Fibroblast of lung (primary cell): Measurements from ENCODE around the gene LATS2. TPM values are rescaled to one million over a fixed set of nuclear protein-coding genes. Genes with fewer than 3 reads are reported as not detected.

ENCODE experiments used
- DNase-seq, 2 donors: peaks; one replicate each; pipeline versions ENCODE4 v3.0.0 to v3.0.0-alpha.2; 2010; ENCODE audit warnings: low read depth in 2 of 2
- H2AFZ ChIP-seq: 2 replicates; pipeline ENCODE4 v1.5.1; 2012; ENCODE audit warnings: low read length, control low read depth, inconsistent platforms
- H3K27ac ChIP-seq: 2 replicates; pipeline ENCODE4 v1.5.1; 2011; ENCODE audit warnings: low read length, control low read depth; ENCODE audit not compliant: insufficient read depth
- H3K27me3 ChIP-seq: 2 replicates; pipeline ENCODE4 v1.5.1; 2011; ENCODE audit warnings: mild to moderate bottlenecking, low read length; ENCODE audit not compliant: control insufficient read depth, insufficient read depth
- H3K36me3 ChIP-seq: 2 replicates; pipeline ENCODE4 v1.5.1; 2011; ENCODE audit warnings: low read length; ENCODE audit not compliant: control insufficient read depth, insufficient read depth
- H3K4me1 ChIP-seq: 2 replicates; pipeline ENCODE4 v1.5.1; 2011; ENCODE audit warnings: low read length; ENCODE audit not compliant: control insufficient read depth, insufficient read depth; ENCODE audit errors: extremely low read depth
- H3K4me2 ChIP-seq: 2 replicates; pipeline ENCODE4 v1.5.1; 2011; ENCODE audit warnings: low read length, control low read depth; ENCODE audit not compliant: insufficient read depth; ENCODE audit errors: extremely low read depth
- H3K4me3 ChIP-seq, 4 experiments: fragments of 200-600 bp in 1 of 4; sonication (generic) in 1 of 4; replicated peaks in 1 of 4; 2 replicates each; pipeline ENCODE4 v1.5.1; 2011 to 2016; ENCODE audit warnings: low read length in 4 of 4, low read depth in 3 of 4, mild to moderate bottlenecking in 3 of 4, control low read depth in 2 of 4, inconsistent platforms in 1 of 4, mixed read lengths in 1 of 4; ENCODE audit not compliant: insufficient read depth in 1 of 4; ENCODE audit errors: control extremely low read depth in 1 of 4
- H3K79me2 ChIP-seq: 2 replicates; pipeline ENCODE4 v1.5.1; 2012; ENCODE audit warnings: mild to moderate bottlenecking, low read length, inconsistent platforms; ENCODE audit not compliant: control insufficient read depth, insufficient read depth
- H3K9ac ChIP-seq: 2 replicates; pipeline ENCODE4 v1.5.1; 2011; ENCODE audit warnings: mild to moderate bottlenecking, low read length, control low read depth; ENCODE audit not compliant: insufficient read depth
- H3K9me3 ChIP-seq: 2 replicates; pipeline ENCODE4 v1.5.1; 2012; ENCODE audit warnings: low read depth, low read length; ENCODE audit not compliant: control insufficient read depth, insufficient read depth
- H4K20me1 ChIP-seq: 2 replicates; pipeline ENCODE4 v1.5.1; 2011; ENCODE audit warnings: low read length; ENCODE audit not compliant: control insufficient read depth, insufficient read depth; ENCODE audit errors: extremely low read depth
- CTCF ChIP-seq, 2 donors: IDR thresholded peaks in 1 of 2; conservative IDR thresholded peaks in 1 of 2; 1 replicate in 1 of 2; 2 replicates in 1 of 2; pipeline ENCODE4 v1.5.1; 2011 to 2012; ENCODE audit warnings: low read length in 2 of 2, control low read depth in 1 of 2, inconsistent platforms in 1 of 2, low read depth in 1 of 2, mild to moderate bottlenecking in 1 of 2
- EZH2 ChIP-seq: IDR thresholded peaks from 2 replicates; pipeline ENCODE4 v1.5.1; 2012; ENCODE audit warnings: low read length, control low read depth, mild to moderate bottlenecking; ENCODE audit errors: missing control alignments
- polyA plus RNA-seq, 2 donors: library from polyadenylated mRNA; depleted of rRNA in 1 of 2; stranded (reverse) in 1 of 2; unstranded in 1 of 2; fragments of >200 nt; gene quantifications; 2 replicates each; pipeline ENCODE4 v1.2.1, GENCODE V29; 2011 to 2012; ENCODE audit warnings: missing spikeins in 1 of 2
- total RNA-seq: library from RNA; depleted of rRNA; stranded (reverse); fragments of >200 nt; gene quantifications from 2 replicates; pipeline ENCODE4 v1.2.1, GENCODE V29; 2014

LATS2 gene
- total and polyA plus RNA-seq, 2 donors (not counting 1 experiment from before 2014, with no cell fraction given), result 16.2 to 32.0 TPM

- H3K4me1 ChIP-seq, result peaks cover 47% of the 10 kb centered on the region
- no peaks in the 10 kb centered on the region for H4K20me1 ChIP-seq
Observed at GRCh38 chr13:21013682-21014038, 47.7 kb downstream of the LATS2 start.

GRCh38 chr13:21012841-21013681 lies 48.3 kb downstream of the LATS2 start:
- Histone ChIP-seq H3K27ac (peak overlapping the region; percentile 40), H3K36me3 (peaks cover 2% of the 10 kb centered on the region), H2AFZ (no peak overlapping the region), H3K4me1 (peaks cover 43% of the 10 kb centered on the region), H4K20me1 (no peaks in the 10 kb centered on the region), H3K4me2 (no peak overlapping the region), H3K27me3 (no peaks in the 10 kb centered on the region), H3K9me3 (no peaks in the 10 kb centered on the region), H3K4me3 (no peak overlapping the region), H3K79me2 (peaks cover 82% of the 10 kb centered on the region), H3K9ac (no peak overlapping the region)
- peak in 1 of 2 donors; percentile 49 for DNase-seq
- TF ChIP-seq EZH2, result no peak
- TF ChIP-seq CTCF (conservative IDR thresholded peaks at IDR 0.05 in 1 of 2, IDR thresholded peaks at IDR 0.05 in 1 of 2; ENCODE audit: low read depth in 1 of 2, low read length in 2 of 2), result no peak

More at GRCh38 chr13:21013682-21014038, 47.7 kb downstream of the LATS2 start:
- no peaks in the 10 kb centered on the region for H3K9me3 ChIP-seq
- H3K27ac ChIP-seq, result no peak overlapping the region
- no peak for DNase-seq
- H3K36me3 ChIP-seq, result peaks cover 2% of the 10 kb centered on the region
- no peak overlapping the region for H2AFZ ChIP-seq
- H3K4me3 ChIP-seq, result no peak overlapping the region
- H3K4me2 ChIP-seq, result no peak overlapping the region
- H3K27me3 ChIP-seq, result no peaks in the 10 kb centered on the region
- H3K79me2 ChIP-seq, result peaks cover 82% of the 10 kb centered on the region
- no peak overlapping the region for H3K9ac ChIP-seq
- no peak for TF ChIP-seq EZH2
- TF ChIP-seq CTCF (conservative IDR thresholded peaks at IDR 0.05 in 1 of 2, IDR thresholded peaks at IDR 0.05 in 1 of 2; ENCODE audit: low read depth in 1 of 2, low read length in 2 of 2), result no peak

- TF ChIP-seq CTCF (conservative IDR thresholded peaks at IDR 0.05 in 1 of 2, IDR thresholded peaks at IDR 0.05 in 1 of 2; ENCODE audit: low read depth in 1 of 2, low read length in 2 of 2) (no peak), EZH2 (no peak)
- Histone ChIP-seq H2AFZ (no peak overlapping the region), H3K27ac (peak overlapping the region; percentile 40), H3K4me2 (no peak overlapping the region), H4K20me1 (no peaks in the 10 kb centered on the region), H3K27me3 (no peaks in the 10 kb centered on the region), H3K79me2 (peaks cover 85% of the 10 kb centered on the region), H3K4me1 (peaks cover 40% of the 10 kb centered on the region), H3K36me3 (peaks cover 2% of the 10 kb centered on the region), H3K4me3 (no peak overlapping the region), H3K9ac (no peak overlapping the region), H3K9me3 (no peaks in the 10 kb centered on the region)
- DNase-seq, result peak; percentile 48 to 89
Observed at GRCh38 chr13:21012211-21012610, 49.2 kb downstream of the LATS2 start.
